ENCODE data around the gene TCF7.
A peak's percentile ranks its signal among the peaks of the same experiment; 100 is the strongest.
"Not testable (repeated sequence)": the region's sequence is repeated elsewhere in the genome, so short reads cannot be mapped to it uniquely, and the experiment has no call there.

TCF7 gene

GRCh38 chr5:134146651-134147518, 32.4 kb downstream of the TCF7 start:
- no peak for DNase-seq

- no peak for DNase-seq
Observed at GRCh38 chr5:134148316-134148715, 33.8 kb downstream of the TCF7 start.

- DNase-seq = no peak
Observed at GRCh38 chr5:134148986-134149539, 34.6 kb downstream of the TCF7 start.

DNA sequence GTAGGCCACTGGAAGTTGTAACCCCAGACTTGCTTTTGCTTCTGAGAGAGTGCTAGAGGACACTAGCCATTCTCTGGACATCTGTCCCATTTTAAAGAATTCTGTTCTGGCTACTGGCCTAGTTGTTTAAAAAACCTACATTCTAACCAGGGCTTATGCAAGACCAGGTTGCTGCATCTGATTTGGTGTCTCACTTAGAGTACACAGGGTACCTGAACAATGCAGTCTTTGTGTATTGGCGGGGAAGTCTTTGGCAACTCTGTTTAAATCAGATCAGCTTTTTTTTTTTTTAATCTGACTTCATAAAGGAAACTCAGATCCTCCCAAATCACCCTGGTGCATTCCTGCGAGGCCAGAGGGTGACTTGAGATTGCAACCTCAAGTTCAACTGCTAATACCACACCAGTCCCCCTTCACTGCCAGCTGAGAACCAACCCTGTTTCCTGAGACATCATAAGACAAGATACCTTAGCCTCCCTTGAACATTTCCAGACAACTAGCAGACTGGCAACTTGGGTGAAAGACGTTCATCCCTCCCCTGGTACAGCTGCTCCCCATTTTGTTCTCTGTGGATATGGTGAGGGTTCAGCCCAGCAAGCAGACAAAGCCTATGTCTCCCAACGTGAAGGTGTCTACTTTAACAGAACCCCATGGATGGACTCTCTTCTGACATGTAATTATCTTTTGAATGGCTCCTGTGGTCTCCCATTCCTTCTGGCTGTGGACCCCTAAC, 35.3 kb downstream of the TCF7 start:
- DNase-seq = no peak

GRCh38 chr5:134151723-134152122, 37.2 kb downstream of the TCF7 start:
- DNase-seq = no peak

DNA sequence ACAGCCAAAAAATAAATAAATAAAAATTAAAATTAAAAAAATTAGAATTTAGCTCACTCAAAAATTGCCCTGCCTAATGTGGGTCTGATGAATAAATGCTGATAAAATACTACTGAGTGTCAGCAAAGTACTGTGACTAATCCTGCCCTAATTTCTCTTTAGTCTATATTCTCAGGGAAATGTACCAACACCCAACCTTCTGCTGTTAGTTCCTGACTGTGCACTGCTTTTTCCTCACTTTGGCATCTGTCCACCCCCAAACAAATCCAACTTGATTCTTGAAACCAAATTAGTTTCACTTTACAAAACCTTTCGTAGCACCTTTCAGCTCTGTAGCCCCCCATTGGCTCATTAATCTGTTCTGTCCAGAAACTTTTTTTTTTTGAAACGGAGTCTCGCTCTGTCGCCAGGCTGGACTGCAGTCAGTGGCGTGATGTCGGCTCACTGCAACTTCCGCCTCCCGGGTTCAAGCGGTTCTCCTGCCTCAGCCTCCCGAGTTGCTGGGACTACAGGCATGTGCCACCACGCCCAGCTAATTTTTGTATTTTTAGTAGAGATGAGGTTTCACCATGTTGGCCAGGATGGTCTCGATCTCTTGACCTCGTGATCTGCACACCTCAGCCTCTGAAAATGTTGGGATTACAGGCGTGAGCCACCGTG, 37.8 kb downstream of the TCF7 start:
- not testable (repeated sequence) for DNase-seq

DNA sequence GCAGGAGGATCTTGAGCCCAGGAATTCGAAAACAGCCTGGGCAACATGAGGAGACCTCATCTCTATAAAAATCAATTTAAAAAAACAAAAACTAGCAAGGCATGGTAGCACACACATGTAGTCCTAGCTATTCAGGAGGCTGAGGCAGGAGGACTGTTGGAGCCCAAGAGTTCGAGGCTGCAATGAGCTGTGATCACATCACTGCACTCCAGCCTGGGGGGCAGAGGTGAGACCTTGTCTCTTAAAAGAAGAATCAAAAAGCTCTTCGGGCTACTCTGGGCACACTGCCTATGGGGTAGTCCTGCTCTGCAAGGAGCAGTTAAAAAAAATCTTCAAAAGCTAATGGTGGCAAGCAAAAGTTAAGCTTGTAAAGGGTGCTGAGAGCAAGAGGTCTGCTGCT, 38.8 kb downstream of the TCF7 start:
- no peak for DNase-seq

DNA sequence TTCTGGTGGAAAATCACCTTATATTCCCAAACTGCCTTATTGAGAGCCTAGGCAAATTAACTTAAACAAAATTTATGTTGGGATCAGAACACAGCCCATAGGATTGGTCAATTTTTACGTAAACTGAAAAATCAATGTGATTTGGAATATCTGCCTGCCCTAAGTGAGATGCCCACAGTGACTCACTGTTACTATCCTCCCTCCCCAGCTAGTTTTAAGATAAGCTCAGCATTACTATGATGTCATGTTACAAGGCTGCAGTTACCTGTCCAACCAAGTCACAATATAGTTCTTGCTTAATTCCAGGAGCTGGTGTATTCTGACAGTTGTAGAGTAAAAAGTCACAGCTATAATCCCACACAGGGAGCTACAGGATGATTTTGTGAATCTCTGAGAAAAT, 39.2 kb downstream of the TCF7 start:
- DNase-seq = no peak

- no peak for DNase-seq
Observed at GRCh38 chr5:134161513-134162395, 47.3 kb downstream of the TCF7 start.

- DNase-seq = no peak
Observed at GRCh38 chr5:134162592-134162991, 48.1 kb downstream of the TCF7 start.

DNA sequence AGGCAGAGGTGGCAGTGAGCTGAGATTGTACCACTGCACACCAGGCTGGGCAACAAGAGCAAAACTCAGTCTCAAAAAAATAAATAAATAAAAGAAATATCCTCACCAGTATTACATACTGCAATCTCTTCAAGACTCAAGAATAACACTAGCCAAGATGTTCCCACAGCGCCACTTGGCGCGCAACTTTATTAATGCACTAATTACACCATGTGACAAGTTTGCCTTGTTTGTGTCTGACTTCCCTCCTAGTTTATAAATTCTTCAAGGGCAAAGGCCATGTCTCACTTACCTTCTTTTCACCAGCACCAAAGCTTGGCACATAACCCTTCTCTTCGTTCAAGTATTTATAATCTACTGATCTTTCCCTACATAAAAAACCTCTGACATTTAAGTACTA, 57.5 kb downstream of the TCF7 start:
- DNase-seq = no peak

DNA sequence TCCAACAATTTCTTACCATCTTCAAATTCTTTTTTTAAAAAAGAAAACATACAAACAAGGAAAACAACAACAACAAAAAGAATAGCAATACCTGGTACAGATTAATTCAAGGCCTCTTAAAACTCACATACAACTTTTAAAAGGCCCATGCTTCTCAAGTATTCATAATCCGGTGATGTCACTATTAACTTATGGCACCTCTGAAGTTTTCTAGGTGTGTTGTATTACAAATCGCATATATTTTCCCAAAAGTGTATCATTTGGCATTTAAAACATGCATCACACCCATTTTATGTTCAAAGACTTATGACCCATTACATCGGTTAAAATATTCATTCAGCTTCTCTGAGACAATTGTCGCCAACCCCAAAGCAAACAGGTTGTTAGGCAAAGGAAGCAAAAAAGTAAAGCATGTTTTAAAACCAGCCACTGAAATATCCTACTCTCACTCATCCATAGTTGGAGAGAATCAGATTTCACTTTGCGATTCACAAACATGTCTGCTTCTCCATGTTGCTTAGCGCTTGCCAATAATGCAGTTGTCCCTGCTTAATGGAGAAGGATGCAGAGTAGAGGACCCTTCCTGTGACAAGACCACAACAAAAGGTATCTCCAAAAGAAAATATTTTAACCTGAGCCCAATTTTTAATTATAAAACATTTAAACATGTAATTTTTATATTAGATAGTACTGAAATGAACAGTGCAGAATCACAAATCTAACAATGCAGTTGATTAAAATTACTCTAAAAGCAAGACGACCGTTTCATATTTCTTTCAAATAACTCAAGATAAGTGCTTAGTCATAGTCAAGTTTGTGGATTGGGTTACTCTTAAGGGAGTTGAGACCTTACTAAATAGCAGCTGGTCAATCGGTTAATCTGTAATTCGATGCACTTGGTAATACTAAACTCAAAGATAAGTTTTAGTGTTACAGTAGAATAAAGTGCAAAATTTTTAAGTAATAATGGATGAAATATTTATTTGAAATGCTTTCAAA, 60.7 kb downstream of the TCF7 start:
- DNase-seq = peak; percentile 23

- peak; percentile 44 for DNase-seq
Observed at GRCh38 chr5:134175921-134176510, 61.5 kb downstream of the TCF7 start.

DNA sequence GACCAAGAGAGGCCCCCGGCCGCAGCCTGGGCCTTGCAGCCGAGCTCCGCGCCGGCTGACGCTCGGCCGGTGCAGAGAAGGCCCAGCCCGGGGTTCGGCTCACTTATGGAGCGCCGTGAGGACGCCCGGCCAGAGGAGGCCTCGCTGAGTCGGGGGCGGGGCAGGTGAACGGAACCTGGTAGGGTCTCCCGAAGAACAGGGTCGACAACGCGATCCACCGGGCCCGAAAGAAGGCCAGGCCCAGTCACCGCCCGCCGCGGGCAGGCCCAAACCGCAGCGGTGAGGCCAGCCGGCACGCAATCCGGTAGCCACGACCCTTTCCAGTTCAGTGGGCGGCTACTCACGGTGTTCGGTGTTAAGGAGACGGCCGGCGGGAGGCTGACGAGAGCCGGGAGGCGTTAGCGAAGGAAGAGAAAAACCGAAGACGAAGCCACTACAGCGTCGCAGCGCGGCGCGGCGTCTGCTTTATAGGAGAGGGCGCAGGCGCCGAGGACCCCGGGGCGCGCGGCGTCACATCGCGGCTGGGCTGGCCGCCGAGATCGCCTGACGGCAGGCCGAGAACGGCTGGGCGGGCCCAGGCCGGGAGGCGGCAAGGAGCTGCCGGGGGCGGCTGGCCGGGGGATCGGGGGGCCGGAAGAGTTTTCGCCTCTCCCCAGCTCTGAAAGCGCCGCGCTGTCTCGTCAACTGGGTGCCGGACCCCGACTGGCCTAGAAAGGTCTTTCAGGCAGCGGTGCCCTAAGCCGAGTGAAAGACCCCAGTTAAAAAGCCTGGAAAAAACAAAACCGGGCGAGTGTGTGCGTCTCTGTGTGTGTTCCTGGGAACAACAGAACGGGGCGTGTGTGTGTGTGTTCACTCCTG, 62.3 kb downstream of the TCF7 start, which contains the start of gene SKP1:
Gene SKP1 (minus strand): TSS at position 440 of the 858 bp plus-strand sequence. CDS start 2,928 bp downstream, outside the sequence.
- DNase-seq = peak; percentile 73

DNA sequence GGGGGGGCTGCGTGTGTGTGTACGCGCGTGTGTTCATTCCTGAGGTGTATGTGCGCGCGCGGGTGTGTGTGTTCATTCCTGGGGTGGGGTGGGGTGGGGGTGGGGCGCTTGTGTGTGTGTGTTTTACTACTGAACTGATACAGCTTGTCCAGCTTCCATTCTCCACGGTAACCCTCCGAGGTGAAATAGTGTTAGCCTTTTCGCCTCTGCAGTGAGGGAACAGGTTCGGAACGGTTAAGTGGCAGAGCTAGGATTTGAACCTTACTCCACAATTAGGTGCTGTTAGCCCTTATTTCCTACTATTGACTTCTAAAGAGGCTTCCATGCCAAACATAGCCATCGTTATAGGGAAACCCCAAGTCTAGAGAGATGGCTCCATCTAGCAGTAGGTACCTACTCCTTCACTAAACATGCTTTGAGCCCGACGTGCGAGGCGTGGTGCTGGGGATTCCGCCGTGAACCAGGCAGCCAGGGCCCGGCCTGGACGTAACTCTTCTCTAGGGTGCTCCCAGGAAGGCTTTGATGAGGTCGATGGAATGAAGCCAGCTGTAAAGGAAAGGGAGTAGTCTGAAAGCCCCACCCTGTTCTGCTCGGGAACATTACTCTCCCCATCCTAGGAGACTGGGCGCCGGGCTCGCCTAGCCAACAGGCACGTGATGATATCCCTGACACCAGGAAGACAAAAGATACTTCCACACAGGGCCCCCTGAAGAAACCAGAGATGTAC, 63.1 kb downstream of the TCF7 start:
- peak; percentile 62 for DNase-seq

DNA sequence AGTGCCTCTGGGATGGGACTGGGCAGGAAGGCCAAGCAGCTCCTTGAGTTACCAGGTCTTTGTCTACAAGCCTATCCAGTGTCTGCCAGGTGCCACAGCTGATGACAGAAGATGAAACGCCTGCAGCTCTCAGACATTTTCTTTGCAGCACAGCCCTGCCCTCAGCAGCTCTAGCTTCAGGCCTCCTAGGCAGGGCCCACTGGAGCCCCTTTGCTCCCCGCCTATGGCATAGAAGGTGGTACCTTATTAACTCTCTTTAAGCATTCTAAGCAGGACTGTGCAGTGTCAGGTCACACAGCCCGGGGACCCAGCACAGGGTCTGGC, 63.6 kb downstream of the TCF7 start:
- DNase-seq = no peak

DNA sequence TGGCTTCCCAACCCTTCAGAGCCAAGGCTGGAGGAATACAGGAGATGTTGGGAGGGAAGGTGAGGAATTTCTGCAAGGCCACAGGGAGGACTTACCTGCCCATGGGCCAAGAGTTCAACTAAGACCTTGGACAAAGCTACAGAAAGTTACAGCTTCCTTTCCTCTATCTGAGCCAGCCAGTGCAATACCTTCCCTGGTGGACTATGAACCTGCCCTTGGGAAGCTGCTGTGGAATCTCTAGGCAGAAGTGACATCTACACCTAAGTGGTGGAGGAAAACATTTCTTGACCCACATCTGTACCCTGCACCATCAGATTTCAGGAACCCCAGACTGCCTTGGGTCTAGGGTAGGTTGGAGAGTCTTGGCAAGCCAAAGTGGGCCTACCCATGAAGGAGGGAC, 69.0 kb downstream of the TCF7 start:
- DNase-seq = no peak

DNA sequence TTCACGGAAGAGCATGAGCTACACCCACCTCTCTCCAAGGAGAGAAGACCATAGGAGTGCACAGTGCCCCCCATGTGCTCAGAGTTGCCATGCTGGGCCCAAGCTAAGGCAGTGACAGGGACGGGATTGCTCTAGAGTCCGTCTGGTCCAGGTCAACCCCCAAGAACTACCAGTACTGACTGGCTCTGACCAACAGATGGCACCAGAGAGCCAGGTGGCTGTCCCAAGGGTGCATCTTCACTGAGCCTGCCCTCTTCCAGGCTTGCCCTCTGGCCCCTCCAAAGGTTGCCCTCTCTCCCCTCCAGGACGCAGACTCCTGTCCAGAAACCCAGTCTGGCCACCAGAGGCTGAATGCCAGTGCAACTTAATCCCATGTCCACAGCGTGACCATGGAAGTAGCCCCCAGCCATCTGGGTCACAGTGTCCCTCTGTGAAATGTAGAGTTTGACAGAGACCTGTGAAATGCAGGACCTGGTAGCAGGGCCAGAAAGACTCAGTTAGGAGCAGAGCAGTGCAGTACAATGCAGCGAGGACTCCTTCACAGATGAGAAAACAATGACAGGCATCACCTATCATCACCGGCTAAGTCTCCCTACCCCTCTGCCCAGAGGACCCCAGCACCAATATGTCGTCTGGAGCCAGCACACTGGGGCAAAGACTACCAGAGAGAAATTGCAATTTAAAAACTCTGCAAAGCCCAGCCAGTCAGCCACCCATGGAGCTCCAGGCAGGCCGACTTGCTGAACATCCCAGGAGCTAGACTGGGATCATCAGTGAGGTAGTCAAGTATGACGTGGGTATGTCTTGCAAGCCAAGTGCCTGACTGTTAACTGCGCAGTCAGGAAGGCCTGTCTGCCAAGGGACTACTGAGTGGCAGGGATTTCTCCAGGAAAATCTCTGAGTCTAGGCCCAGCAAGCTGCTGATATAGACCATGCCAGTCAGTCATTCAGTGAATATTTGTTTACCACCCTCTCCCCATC, 70.0 kb downstream of the TCF7 start:
- DNase-seq = peak; percentile 38
